NCI-H2029 (cell line): ENCODE results near the gene FPGS.
"Not testable (repeated sequence)": the region's sequence is repeated elsewhere in the genome, so short reads cannot be mapped to it uniquely, and the experiment has no call there.

ENCODE experiments used
- DNase-seq: peaks from one replicate; lab custom pipeline; 2025; lab: John Stamatoyannopoulos, UW

FPGS gene

GRCh38 chr9:127771570-127772189 is 31.0 kb upstream of the FPGS start:
- DNase-seq: no peak

GRCh38 chr9:127772603-127773002 is 30.1 kb upstream of the FPGS start:
- no peak for DNase-seq

GRCh38 chr9:127773272-127773671 is 29.4 kb upstream of the FPGS start:
- no peak for DNase-seq

- no peak for DNase-seq
Measured at GRCh38 chr9:127773981-127774380, 28.7 kb upstream of the FPGS start.

GRCh38 chr9:127776195-127776923 is 26.3 kb upstream of the FPGS start:
- peak; percentile 17 for DNase-seq

- DNase-seq: no peak
Measured at GRCh38 chr9:127776924-127777289, 25.8 kb upstream of the FPGS start.

GRCh38 chr9:127777368-127777980 is 25.2 kb upstream of the FPGS start:
- no peak for DNase-seq

GRCh38 chr9:127778280-127779135 is 24.2 kb upstream of the FPGS start, which contains the start of gene SH2D3C:
Gene SH2D3C (minus strand): TSS chr9:127778666. CDS start chr9:127778627, 39 bp downstream.
- DNase-seq: no peak

- no peak for DNase-seq
Measured at GRCh38 chr9:127779136-127779981, 23.3 kb upstream of the FPGS start.

- DNase-seq: no peak
Measured at GRCh38 chr9:127780126-127780885, 22.4 kb upstream of the FPGS start.

- not testable (repeated sequence) for DNase-seq
Measured at GRCh38 chr9:127780909-127781308, 21.8 kb upstream of the FPGS start.

GRCh38 chr9:127781806-127782205 is 20.9 kb upstream of the FPGS start:
- no peak for DNase-seq

GRCh38 chr9:127783111-127784008 is 19.3 kb upstream of the FPGS start:
- DNase-seq: no peak

- peak; percentile 74 for DNase-seq
Measured at GRCh38 chr9:127785023-127785932, 17.4 kb upstream of the FPGS start.

GRCh38 chr9:127785933-127786772 is 16.5 kb upstream of the FPGS start, which contains the start of gene CDK9:
Gene CDK9 (plus strand): TSS chr9:127786034. CDS start chr9:127786149, 115 bp downstream.
- DNase-seq: peak; percentile 83

- no peak for DNase-seq
Measured at GRCh38 chr9:127786773-127787104, 15.9 kb upstream of the FPGS start.

- DNase-seq: no peak
Measured at GRCh38 chr9:127788337-127789011, 14.2 kb upstream of the FPGS start.
